ENCODE measurements around the gene FXYD6.
"Not testable (repeated sequence)": the region's sequence is repeated elsewhere in the genome, so short reads cannot be mapped to it uniquely, and the experiment has no call there.

Gene FXYD6

DNA sequence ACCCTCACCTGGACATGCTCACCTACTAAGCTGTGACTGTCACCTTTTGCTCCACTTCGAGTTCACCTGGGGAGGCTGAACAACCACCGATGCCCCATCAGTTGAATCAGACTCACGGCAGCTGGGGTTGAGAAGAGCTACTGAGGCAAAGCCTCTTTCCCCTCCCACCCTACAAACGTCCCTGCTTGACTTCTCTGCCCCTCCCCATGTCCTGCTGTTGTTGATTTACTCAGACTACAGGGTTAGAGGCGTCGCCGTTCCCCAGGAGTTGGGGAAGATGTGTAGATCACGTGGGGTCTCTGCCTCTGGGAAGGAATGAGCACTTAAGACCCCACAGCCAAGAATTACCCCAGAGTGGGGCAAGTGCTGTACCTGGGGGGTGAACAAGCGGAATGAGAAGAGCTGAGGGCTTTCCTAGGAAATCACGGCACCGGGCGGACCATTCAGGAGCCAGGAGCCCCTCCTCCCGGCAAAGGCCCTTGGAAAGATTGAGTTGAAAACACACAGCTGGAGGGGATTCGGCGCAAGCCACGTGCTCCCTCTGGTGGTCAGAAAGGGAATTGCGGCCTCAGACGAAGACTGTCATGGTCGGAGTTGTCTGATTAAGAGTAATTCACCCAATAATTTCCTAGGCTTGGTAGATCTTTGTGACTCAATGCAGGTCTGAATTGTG, 59.0 kb downstream of the FXYD6 start:
- peak; percentile 85 for DNase-seq

DNA sequence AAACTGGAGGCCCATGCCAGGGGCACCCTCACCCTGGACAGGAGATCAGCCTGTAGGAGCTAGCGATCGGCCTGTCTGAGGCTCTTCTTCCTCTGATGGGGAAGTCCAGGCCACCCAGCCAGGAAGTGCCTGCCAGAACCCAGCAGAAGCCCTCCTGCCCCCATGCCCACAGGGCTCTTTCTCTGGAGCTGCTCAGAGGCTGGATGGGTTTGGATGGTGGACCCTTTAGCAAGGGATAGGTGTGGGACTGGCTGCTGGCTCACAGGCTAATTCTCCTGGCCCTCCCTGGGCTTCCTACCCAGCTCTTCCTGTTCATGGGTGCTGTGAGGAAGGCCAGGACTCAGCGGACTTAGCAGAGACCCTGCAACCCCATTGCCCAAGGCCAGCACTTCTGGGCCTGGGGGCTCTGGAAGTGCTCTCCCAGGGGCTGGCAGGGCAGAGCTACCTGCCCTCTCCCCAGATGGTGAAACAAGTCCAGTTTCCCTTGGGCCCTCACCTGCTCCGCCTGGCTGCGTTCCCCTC, 59.6 kb downstream of the FXYD6 start:
- DNase-seq: peak; percentile 67

DNA sequence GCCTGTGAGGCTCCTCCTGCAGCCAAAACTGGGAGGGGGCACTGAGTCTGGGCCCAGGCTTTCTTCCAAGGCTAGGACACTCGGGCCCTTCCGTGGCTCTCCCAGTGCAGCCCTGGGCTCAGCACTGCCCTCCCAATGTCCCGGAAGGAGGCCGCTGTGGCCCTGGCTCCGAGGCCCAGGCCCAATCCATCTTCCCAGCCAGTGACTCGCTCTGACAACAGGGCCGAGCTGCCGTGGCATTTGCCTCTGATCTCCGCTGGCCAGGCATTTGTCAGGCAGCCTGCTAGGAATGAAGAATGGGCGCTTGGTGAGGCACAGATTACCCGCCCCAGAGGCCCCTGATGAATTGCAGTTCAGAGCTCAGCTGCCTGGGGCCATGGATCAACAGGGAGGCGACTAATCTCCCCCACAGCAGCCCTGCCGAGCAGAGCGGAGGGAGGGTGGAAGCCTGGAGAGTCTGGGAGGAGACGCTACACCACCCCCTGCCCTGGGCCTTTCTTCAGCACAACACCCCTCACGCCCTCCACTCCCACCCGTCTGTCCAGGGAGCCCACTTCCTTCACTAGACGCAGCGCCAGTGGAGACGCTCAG, 60.2 kb downstream of the FXYD6 start:
- peak; percentile 80 for DNase-seq

DNA sequence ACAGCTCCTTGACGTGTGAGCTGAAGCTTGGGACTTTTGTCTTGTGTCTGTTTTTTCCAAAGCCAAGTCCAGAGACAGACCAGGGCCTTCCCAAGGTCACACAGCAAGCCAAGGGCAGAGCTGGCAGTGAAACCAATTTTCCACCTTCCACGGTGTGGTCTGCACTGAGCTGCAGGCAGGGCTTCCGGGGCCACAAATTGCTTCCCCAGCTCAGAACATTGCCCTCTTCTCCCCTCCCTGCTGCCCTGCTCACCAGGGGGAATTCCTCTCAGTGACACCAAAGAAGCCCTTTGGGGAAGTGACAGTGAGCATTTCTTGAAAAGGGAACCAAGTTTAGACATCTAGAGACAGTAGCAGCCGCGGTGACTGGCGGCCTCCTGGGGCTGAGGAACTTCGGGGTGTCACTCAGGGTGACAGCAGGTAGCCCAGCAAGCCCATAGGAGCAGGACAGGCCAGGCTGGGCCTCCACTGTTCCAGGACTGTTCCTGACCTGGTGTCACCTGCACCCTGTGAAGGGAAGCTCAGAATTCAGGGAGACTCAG, 61.1 kb downstream of the FXYD6 start:
- no peak for DNase-seq

DNA sequence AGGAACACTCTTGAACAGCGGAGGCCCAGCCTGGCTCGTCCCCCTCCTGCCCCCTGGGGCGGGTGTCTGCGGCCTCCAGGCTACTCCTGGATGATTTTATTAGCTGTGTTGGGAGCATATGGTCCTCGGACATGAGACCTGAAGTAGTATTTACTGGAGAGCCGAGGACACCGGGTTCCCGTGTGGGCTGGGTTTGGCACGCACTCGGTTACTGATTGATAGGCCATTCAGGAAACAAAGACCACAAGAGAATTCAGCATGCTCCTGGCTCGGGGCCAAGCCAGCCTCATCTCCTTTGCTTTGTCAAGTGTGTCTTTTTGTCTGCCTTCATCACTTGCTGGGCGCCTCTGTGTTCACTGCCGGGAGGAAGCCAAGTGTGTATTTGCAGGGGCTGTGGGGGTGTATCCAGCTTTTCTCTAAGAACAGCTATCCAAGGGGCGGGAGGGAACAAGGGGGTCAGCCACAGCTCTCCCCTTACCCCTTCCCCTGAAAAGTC, 61.6 kb downstream of the FXYD6 start:
- peak; percentile 78 for DNase-seq

DNA sequence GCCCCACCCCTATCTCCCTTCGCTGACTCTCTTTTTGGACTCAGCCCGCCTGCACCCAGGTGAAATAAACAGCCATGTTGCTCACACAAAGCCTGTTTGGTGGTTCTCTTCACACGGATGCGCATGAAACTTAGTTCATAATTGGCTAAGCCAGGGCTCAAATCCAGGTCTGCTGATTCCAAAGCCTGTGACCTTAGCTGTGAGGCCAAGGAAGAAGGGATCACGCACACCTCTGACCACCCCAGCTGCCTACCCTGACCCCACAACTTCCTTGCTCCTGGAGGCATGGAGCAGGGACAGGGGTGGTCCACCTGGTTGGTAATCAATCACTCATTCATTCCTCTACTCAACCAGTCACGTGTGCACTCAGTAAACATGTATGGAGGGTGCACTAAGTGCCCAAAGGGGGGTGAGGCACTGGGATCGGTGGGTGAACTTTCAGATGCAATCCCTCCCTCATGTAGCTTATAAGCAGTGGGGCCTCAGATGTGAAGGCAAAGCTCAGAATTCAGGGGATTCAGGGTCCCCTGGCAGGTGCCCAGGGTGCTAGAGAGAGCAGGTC, 62.2 kb downstream of the FXYD6 start:
- no peak for DNase-seq

DNA sequence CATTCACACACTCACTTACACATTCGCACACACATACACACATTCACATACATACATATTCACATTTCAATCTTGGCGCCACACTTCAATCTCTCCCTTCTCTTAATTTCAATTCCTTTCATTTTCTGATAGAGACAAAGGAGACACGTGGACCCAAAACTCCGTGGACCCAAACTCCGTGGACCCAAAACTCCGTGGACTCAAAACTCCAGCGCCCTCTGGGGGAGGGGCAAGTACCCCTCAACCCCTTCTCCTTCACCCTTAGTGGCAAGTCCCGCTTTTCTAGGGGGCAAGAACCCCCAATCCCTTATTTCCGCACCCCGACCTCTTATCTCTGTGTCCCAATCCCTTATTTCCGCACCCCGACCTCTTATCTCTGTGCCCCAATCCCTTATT, 66.4 kb downstream of the FXYD6 start:
- not testable (repeated sequence) for DNase-seq

DNA sequence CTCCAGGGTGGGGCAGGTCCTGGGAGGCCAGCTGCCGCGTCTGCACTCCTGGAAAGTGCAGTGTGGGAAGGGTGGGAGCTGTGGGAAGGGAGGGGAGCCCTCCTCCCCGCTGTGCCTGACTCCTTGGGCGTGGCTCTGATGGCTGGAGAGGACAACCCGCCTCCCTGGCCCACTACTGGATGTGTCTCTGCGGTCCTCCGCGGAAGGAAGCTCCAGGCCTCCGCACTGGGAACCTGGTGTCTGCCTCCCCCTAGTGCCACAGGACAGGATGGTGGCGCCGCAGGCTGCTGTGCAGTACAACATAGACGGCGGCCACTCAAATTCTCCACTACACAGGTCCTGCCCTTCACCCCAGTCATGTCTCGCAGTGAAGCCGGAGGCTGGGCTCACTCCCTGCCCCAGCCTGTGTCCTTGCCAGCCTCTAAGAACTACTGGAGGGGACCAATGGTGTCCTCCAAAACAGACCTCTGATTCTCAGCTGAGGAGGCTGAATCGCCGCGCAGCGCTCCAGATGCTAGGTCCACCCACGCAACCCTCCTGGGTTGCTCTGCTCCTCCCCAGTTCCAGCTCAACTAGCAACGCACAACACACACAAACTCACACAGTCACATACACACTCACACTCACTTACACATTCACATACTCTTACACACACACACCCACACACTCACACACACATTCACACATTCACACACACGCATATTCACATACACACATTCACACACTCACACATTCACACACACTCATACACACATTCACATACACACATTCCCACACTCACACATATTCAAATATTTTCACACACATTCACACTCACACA, 67.0 kb downstream of the FXYD6 start:
- DNase-seq: no peak

DNA sequence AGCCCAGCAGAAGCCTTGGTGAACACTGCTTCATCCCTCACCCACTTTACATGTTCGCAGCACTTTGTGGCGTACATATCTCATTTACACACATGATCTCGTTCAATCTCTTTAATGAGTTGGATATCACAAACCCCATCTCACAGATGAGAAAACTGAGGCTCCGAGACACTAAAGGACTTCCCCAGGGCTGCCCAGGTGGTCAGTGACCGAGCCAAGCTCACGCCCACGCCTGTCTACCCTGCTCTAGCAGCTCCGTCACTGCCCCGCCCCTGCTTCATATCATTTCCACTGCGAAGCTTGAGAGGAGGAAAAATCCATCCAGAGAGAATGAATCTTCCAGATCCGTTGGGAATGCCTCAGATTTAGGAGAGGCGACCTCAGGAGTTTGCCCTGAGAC, 67.7 kb downstream of the FXYD6 start:
- DNase-seq: no peak

DNA sequence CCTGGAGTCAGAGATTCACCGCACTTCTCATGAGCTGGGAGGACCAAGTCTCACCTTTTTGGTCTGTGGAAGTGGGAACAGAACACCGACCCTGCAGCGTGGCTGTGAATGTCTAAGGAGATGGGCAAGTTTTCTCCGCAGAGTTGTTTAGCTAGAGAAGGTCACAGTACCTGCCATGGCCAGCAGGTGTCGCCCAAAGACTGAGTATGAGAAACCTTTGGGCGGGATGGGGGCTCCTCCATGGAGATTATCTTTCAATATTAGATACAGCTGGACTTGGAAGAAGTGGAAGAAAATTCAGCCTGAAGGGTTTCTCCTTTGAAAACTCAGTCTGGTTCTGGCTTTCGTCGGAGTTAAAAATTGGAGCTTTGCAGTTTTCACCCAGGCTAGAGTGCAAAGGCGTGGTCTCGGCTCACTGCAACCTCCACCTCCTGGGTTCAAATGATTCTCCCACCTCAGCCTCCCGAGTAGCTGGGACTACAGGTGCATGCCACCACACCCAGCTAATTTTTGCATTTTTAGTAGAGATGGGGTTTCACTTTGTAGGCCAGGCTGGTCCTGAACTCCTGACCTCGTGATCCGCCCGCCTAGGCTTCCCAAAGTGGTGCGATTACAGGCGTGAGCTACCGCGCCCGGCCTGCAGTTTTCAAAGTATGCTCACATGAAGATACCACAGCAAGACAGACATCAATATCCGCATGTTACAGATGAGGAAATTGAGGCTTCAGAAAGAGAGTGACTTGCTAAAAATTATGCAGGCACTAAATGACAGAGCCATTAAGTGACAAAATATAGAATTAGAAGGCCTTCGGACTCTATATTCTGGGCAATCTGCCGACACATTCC, 68.8 kb downstream of the FXYD6 start:
- no peak for DNase-seq

DNA sequence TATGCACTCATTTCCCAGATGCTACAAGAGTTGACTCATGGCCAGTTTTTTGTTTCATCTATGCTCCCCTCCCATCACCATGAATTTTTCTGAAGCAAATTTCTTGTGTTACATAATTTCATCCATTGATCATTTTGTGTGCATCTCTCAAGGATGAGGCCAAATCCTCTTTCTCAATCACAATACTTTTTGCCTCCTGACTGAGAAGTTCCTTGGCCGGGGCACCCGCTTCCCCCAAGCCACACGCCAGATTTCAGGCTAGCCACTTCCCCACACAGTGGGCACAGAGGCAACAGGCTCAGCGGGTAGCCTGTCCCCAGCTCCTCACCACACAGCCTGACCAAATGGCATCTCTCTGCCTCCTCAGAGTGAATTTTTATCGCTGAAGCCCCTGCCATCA, 69.6 kb downstream of the FXYD6 start:
- no peak for DNase-seq

DNA sequence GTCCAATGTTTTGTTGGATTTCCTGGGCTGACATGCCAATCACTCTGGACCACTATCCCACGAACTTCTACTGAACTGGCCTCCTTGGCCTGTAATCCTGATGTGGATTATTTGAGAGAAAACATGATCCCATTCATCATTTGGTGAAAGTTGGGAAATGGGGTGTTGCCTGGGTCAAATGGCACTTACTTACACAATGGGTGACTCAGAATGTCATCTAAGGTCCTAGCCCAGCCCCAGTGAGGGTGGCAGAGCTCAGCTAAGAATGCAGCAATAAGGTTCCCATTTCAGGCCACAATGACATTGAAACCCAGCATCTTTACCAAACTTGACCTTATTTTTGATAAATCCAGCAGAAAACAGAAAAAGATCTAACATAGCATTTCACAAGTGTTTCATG, 71.4 kb downstream of the FXYD6 start:
- DNase-seq: no peak

DNA sequence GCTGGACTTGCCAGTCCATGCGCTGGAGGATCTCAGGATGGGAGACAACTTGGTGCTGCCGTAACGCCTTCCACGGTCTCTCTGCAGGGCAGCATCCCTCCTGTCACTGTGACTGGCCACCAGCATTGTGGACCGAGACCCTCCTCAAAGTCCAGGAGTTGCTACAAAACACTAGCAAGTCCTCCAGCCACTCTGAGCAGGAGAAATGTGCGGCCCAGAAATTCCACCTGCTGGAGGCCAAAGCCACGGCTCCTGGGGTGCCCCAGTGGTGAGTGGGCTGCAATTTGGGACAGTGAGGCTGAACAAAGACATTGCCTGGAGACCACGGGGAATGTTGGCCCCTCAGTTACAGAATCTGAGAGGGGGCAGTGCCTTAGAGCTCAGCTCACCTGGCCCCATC, 72.6 kb downstream of the FXYD6 start:
- no peak for DNase-seq

DNA sequence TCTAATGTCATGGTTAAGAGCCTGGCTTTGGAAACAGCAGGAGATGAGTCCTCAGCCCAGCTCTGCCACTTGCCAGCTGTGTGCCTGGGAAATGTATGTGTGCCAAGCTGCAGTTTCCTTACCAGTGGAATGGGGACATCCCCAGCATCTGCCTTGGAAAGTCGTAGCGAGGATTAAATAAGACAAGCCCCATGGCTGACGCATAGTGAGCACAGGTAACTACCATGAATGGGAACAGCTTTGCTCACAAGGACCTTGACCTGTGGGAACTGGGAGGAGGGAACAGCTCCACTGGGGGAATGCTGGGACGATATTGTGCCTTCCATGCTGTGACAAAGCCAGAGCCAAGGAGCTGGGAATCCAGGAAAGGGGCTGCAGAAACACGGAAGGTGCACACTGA, 76.8 kb downstream of the FXYD6 start:
- DNase-seq: no peak

DNA sequence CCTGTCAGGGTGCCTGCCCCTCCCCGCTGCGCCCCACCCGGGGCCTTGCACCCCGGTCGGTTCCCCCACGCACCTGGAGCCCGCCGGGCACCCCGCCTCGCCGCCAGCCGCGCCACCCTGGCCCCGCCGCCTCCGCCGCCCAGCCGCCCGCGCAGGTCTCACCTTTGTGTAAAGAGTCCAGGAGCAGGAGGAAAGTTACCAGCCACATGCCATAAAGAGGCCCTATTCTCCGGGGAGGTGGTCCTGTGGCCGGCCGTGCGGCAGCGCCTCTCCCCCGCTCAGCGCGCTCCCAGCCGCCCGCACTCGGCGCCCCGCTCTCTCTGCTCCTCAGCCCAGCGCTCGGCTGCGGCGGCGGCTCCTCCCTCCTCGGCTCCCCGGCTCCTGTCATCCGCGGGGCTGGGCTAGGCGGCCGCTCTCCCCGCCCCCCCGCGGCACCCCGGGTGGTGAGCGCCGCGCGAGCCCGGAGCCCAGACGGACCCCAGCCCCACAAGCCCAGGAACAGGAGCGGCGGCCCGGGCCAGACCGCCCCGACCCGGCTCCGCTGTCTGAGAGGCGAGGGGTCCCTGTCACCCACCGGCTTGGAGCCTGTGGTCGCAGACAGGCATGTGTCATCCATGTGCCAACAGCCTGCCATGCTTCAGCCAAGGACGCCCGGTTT, 79.5 kb downstream of the FXYD6 start, which contains the start of gene DSCAML1:
Gene DSCAML1, minus strand, starts transcription at position 345 of the 658 bp plus-strand sequence. Its CDS starts 137 bp downstream, at position 208.
- peak; percentile 66 for DNase-seq

DNA sequence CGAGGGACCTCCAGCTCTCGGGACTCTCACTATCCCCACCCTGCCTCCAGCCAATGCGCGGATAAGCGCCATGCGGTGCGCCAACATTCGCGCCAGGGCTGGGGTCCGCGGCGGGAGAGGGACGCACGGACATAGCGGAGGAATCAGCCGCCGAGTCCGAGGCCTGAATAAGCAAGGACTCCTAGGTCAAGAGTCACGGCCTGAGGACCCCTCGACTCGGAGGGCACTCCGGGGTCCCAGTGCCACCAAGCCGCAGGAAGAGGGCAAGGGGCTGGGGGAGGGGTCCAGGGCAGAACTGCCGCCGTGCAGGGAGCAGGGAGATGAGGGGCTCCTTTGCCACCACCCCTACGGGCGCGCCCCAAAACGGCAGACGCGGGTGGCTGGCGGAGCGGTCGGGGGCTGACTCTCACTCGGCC, 80.0 kb downstream of the FXYD6 start:
- DNase-seq: no peak

DNA sequence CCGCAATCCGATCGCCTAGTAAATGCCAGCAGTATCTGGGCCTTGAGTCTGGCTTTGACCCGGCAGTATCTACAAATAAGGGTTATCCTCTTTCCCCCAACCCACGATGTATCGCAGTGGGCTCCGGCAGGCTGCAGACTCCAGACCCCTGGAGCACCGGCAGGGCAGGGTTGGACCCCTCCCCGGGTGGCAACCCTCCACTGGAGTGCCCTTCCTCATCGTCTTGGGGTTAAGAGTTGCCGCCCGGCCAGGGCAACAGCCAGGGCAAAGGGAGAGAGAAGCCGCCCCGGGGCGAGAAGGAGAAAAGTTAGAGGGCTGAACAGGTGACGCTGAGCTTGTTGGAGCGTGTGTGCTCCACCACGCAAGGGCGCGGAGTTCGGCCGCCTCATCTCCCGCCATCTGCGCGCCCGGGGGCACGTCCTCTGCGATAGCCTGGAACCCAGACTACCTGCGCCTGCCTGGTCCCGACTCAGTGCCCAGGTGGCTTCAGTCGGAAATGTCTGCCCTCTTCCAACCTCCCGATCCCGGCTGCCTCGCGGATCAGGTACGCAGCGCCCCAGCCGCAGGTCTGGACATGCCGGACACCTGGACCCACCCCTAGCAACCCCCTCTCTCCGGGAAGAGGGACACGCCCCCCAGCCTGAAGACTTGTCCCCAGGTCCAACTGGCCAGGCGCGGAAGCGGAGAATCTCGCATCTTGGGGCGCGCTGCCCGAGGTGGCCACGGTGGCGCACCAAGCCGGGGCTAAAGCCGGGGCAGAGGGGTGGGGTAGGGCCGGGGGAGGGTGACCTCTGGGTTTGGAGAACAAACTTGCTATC, 80.6 kb downstream of the FXYD6 start:
- no peak for DNase-seq

DNA sequence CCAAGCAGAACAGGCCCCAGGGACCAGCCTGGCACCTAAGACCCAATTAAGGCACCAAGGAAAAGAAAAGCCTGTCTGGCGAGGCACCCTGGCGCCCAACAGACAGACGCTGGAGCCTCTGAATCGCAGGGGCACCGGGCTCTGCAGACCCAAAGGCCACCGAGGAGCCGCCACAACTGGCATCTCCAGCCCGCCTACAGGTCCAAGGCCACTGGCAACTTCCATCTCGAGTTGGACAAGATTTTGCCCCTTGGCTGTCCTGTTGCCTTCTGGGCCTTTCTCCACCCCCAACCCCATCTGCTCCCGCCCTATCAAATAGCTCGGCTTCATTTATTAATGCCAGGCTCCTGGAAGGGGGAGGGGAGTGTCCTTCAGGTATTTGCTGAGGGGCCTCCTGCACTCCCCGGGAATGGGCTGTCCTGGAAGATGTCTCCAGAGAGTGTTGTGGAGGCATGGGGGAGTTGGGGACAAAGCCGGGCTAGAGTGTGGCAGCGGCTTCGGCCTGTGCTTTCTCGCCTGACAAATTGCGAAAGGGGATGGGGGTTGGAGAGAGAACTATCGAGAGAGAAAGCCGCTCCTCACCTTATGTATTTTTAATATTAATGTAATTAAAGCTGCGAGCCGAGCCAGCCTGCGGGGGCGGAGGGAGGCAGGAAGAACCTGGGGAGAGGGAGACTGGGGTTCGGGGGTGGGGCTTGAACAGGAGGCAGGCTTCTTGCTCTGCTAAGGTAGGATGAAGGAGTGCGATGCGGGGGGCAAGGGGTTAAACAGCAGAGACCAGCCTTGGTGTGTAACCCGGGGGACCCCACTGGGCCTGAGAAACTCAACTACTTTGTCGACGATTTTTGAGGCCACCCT, 81.5 kb downstream of the FXYD6 start:
- DNase-seq: no peak

DNA sequence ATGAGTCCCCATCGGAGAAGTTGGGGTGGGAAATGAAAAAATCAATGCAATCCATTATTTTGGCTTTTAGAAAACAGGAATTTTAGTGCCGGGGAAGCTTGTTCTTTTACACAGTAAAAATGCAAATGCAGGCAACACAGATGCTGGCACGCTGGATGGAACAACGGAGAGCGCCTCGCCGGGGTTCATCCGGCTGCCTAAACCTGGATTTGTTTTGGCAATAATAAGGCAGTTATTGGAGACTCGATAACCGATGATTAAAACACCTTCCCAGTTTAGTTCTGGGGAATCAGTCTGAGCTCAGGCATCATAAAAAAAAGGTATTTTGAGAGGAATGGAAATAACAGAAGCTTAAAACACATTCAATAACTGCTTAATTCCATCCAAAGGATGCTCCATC, 82.3 kb downstream of the FXYD6 start:
- no peak for DNase-seq
